GM21423 (cell line): Measurements from ENCODE around the gene UBE2L3.
A peak's percentile ranks its signal among the peaks of the same experiment; 100 is the strongest.
"Not testable (repeated sequence)": the region's sequence is repeated elsewhere in the genome, so short reads cannot be mapped to it uniquely, and the experiment has no call there.

Experiments used
- ATAC-seq: cut with Tn5 transposase; IDR thresholded peaks from one replicate; pipeline ENCODE4 v1.9.1; 2021; ENCODE audit warnings: mild to moderate bottlenecking, moderate library complexity; ENCODE audit not compliant: unreplicated experiment

The UBE2L3 gene

GRCh38 chr22:21626073-21626734 lies 58.7 kb downstream of the UBE2L3 start:
- ATAC-seq: no peak

GRCh38 chr22:21626735-21627469 lies 59.4 kb downstream of the UBE2L3 start:
- no peak for ATAC-seq

- no peak for ATAC-seq
Observed at GRCh38 chr22:21628386-21629254, 61.1 kb downstream of the UBE2L3 start.

GRCh38 chr22:21629255-21630149 lies 62.0 kb downstream of the UBE2L3 start, which contains the start of gene YDJC:
TSS of gene YDJC (minus strand) at chr22:21630022. CDS start at chr22:21630014, 8 bp downstream.
- peak; percentile 75 for ATAC-seq

- ATAC-seq: no peak
Observed at GRCh38 chr22:21631025-21631424, 63.5 kb downstream of the UBE2L3 start.

- no peak for ATAC-seq
Observed at GRCh38 chr22:21632237-21632895, 64.9 kb downstream of the UBE2L3 start, which contains the start of gene CCDC116. TSS of gene CCDC116 (plus strand) at chr22:21632760. CDS start at chr22:21633182, 422 bp downstream.

- ATAC-seq: no peak
Observed at GRCh38 chr22:21632931-21633330, 65.4 kb downstream of the UBE2L3 start.

- ATAC-seq: no peak
Observed at GRCh38 chr22:21633481-21633880, 66.0 kb downstream of the UBE2L3 start.

GRCh38 chr22:21634081-21634480 lies 66.6 kb downstream of the UBE2L3 start:
- no peak for ATAC-seq

GRCh38 chr22:21634844-21635243 lies 67.3 kb downstream of the UBE2L3 start:
- ATAC-seq: no peak

GRCh38 chr22:21635771-21636510 lies 68.4 kb downstream of the UBE2L3 start:
- ATAC-seq: no peak

GRCh38 chr22:21636629-21637218 lies 69.2 kb downstream of the UBE2L3 start:
- ATAC-seq: no peak

- ATAC-seq: not testable (repeated sequence)
Observed at GRCh38 chr22:21637450-21637849, 69.9 kb downstream of the UBE2L3 start.

- ATAC-seq: no peak
Observed at GRCh38 chr22:21639359-21639758, 71.8 kb downstream of the UBE2L3 start.

GRCh38 chr22:21640810-21641209 lies 73.3 kb downstream of the UBE2L3 start:
- no peak for ATAC-seq

GRCh38 chr22:21641417-21641788 lies 73.9 kb downstream of the UBE2L3 start:
- peak; percentile 5 for ATAC-seq

GRCh38 chr22:21641789-21642583 lies 74.5 kb downstream of the UBE2L3 start, which contains the start of gene SDF2L1:
TSS of gene SDF2L1 (plus strand) at chr22:21642302. CDS start at chr22:21642337, 35 bp downstream.
- peak; percentile 92 for ATAC-seq
